Gastroesophageal sphincter (tissue), 4 donors: Measurements from ENCODE around the gene NEUROG1. TPM values are rescaled to one million over a fixed set of nuclear protein-coding genes. Genes with fewer than 3 reads are reported as not detected.
"Not testable (repeated sequence)": the region's sequence is repeated elsewhere in the genome, so short reads cannot be mapped to it uniquely, and the experiment has no call there.

Source experiments
- ATAC-seq: fragments of 150-250 bp; one replicate; pipeline ENCODE4 v1.9.1; 2016; ENCODE audit warnings: mild to moderate bottlenecking, moderate library complexity
- H3K27ac ChIP-seq, 4 donors: fragments of 200-600 bp; sonication (generic) in 3 of 4; 1 replicate in 3 of 4; 2 replicates in 1 of 4; pipeline ENCODE4 v1.5.1; 2016 to 2019
- H3K27me3 ChIP-seq: fragments of 200-600 bp; sonication (generic); one replicate; pipeline ENCODE4 v1.5.1; 2019
- H3K36me3 ChIP-seq, 2 donors: fragments of 200-600 bp; sonication (generic); one replicate each; pipeline ENCODE4 v1.5.1; 2019; ENCODE audit warnings: control low read depth in 1 of 2
- H3K4me1 ChIP-seq, 3 donors: fragments of 200-600 bp; sonication (generic); 1 replicate in 2 of 3; 2 replicates in 1 of 3; pipeline ENCODE4 v1.5.1; 2016 to 2019; ENCODE audit warnings: control low read depth in 2 of 3
- H3K4me3 ChIP-seq, 2 donors: fragments of 200-600 bp; sonication (generic); one replicate each; pipeline ENCODE4 v1.5.1; 2019; ENCODE audit warnings: mild to moderate bottlenecking in 1 of 2, moderate library complexity in 1 of 2
- H3K9me3 ChIP-seq, 3 donors: fragments of 200-600 bp; sonication (generic); one replicate each; pipeline ENCODE4 v1.5.1; 2017 to 2019; ENCODE audit warnings: control low read depth in 2 of 3
- EP300 ChIP-seq: sonication (generic); formaldehyde crosslinking; IDR thresholded peaks from one replicate; pipeline ENCODE4 v1.6.1; 2017; ENCODE audit warnings: antibody characterized with exemption, mild to moderate bottlenecking
- POLR2A ChIP-seq, 2 donors: fragments of 450-650 bp; IDR thresholded peaks; one replicate each; pipeline ENCODE4 v1.6.1; 2017; ENCODE audit warnings: antibody characterized with exemption in 2 of 2, mild to moderate bottlenecking in 2 of 2, moderate library complexity in 1 of 2
- POLR2AphosphoS5 ChIP-seq: sonication (generic); formaldehyde crosslinking; IDR thresholded peaks from one replicate; pipeline ENCODE4 v1.6.1; 2017; ENCODE audit warnings: antibody characterized with exemption
- WGBS, 2 donors: methylation state at CpG; one replicate each; pipeline ENCODE4 v1.1.5; 2018; ENCODE audit warnings: low coverage in 1 of 2; 5-methylcytosine and 5-hydroxymethylcytosine counted together
- total RNA-seq, 4 donors: library from RNA; depleted of rRNA; stranded (reverse); fragments of >200 nt; gene quantifications; one replicate each; pipeline ENCODE4 v1.1.0, GENCODE V29; 2016
- TF ChIP-seq, protein P1 (sequence below), 4 experiments: fragments of 200-600 bp in 2 of 4; fragments of 450-650 bp in 2 of 4; sonication (generic) in 1 of 4; IDR thresholded peaks; one replicate each; pipeline ENCODE4 v1.5.1; 2017 to 2019; ENCODE audit warnings: antibody characterized with exemption in 4 of 4, mild to moderate bottlenecking in 2 of 4, moderate library complexity in 2 of 4

Gene NEUROG1
- total RNA-seq, 4 donors from 2014 or later, result not detected

DNA sequence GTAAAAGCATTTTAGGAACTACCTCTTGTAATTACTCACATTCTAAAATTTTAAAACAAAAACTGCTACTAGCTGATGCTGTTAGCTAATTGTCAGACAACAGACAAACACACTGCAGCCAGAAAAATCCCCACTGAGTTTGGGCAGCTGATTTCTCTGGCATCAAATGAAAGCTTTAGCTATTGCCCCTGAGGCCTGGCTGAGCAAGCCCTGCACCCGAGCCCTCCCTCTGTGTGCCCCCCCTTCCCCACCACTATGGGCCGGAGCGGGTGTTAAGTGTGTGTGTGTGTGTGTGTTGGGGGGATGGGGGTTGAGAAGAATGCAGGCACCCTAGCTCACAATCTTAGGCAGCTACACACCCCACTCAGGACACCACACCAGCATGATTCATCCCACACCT is 2.4 kb downstream of the NEUROG1 start:
- H3K27me3 ChIP-seq, result peaks cover 100% of the 10 kb centered on the region
- no peak for ATAC-seq
- peaks cover 0 to 11% (median 0%) of the 10 kb centered on the region in 3 donors for H3K9me3 ChIP-seq
- TF ChIP-seq POLR2A (IDR thresholded peaks at IDR 0.05), result no peak
- no peak for TF ChIP-seq EP300
- TF ChIP-seq, protein P1, sequence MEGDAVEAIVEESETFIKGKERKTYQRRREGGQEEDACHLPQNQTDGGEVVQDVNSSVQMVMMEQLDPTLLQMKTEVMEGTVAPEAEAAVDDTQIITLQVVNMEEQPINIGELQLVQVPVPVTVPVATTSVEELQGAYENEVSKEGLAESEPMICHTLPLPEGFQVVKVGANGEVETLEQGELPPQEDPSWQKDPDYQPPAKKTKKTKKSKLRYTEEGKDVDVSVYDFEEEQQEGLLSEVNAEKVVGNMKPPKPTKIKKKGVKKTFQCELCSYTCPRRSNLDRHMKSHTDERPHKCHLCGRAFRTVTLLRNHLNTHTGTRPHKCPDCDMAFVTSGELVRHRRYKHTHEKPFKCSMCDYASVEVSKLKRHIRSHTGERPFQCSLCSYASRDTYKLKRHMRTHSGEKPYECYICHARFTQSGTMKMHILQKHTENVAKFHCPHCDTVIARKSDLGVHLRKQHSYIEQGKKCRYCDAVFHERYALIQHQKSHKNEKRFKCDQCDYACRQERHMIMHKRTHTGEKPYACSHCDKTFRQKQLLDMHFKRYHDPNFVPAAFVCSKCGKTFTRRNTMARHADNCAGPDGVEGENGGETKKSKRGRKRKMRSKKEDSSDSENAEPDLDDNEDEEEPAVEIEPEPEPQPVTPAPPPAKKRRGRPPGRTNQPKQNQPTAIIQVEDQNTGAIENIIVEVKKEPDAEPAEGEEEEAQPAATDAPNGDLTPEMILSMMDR (IDR thresholded peaks at IDR 0.05), result no peak
- TF ChIP-seq POLR2AphosphoS5, result no peak
- H3K27ac ChIP-seq, result no peak overlapping the region
- WGBS, 2 donors, result 0 to 17% methylated on average over 2 of the region's 3 CpGs
- no peaks in the 10 kb centered on the region for H3K36me3 ChIP-seq
- no peak overlapping the region for H3K4me3 ChIP-seq
- H3K4me1 ChIP-seq, result peaks cover 0 to 22% (median 4%) of the 10 kb centered on the region in 3 donors

DNA sequence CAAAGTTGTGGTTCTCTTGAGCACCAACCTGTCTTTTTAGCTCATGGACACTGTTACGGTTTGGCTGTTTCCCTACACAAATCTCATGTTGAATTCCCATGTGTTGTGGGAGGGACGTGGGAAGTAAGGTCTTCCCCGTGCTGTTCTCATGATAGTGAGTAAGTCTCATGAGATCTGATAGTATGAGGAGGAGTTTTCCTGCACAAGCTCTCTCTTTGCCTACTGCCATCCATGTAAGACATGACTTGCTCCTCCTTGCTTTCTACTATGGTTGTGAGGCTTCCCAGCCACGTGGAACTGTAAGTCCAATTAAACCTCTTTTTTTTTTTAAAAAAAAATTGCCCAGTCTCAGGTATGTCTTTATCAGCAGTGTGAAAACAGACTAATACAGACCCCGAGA is 6.2 kb downstream of the NEUROG1 start:
- H3K27ac ChIP-seq, H3K4me3 ChIP-seq, H3K9me3 ChIP-seq, H3K36me3 ChIP-seq, ATAC-seq, H3K4me1 ChIP-seq: not testable (repeated sequence)
- WGBS, 2 donors, result 61 to 74% methylated on average over 4 to 5 of the region's 5 CpGs
- H3K27me3 ChIP-seq, result peaks cover 85% of the 10 kb centered on the region

DNA sequence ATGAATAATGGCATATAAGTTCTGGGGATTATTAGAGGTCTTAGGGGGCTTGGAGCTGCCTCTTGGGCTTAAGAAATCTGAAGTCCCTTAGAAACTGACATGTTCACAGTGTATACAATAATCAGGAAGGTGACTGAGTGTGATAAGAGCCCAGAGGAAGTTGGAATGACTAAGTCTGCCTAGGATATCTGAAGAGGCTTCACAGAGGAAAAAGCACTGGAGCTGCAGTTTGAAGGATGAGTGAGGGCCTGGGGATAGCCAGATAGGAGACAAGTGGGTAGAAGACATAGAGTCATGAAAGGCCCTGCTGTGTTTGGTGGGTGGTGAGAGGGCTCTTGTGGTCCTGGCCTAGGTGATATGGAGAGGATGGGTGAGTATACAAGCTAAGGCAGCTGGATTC is 8.8 kb downstream of the NEUROG1 start:
- ATAC-seq, result no peak
- Histone ChIP-seq H3K36me3 (no peaks in the 10 kb centered on the region), H3K9me3 (no peaks in the 10 kb centered on the region), H3K4me1 (no peaks in the 10 kb centered on the region), H3K4me3 (no peak overlapping the region), H3K27me3 (peaks cover 75% of the 10 kb centered on the region), H3K27ac (no peak overlapping the region)
- TF ChIP-seq POLR2A (IDR thresholded peaks at IDR 0.05) (no peak), POLR2AphosphoS5 (no peak), EP300 (no peak)
- TF ChIP-seq, protein P1 (IDR thresholded peaks at IDR 0.05), result no peak

DNA sequence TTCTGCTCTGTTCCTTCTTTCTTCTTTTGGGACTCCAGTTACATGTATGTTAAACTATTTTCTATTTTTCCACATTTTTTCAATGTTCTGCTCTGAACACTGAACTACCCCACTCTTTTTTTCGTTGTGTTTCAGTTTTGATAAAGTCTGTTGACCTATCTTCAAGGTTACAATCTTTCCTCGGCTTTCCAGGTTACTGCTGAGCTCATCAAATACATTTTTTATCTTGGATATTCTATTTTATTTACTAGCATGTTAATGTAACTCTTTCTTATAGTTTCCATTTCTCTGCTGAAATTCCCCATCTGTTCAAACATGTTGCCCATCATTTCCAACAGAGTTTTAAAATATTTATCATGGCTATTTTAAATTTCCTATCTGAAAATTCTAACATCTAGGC is 13.8 kb downstream of the NEUROG1 start:
- H3K4me1 ChIP-seq, result no peaks in the 10 kb centered on the region
- H3K27me3 ChIP-seq, result peaks cover 39% of the 10 kb centered on the region
- 31 to 43% methylated on average over 1 to 2 of the region's 2 CpGs for WGBS, 2 donors
- no peaks in the 10 kb centered on the region for H3K36me3 ChIP-seq
- TF ChIP-seq POLR2A (IDR thresholded peaks at IDR 0.05), result no peak
- no peak for TF ChIP-seq POLR2AphosphoS5
- TF ChIP-seq EP300, result no peak
- TF ChIP-seq, protein P1 (IDR thresholded peaks at IDR 0.05), result no peak
- no peaks in the 10 kb centered on the region for H3K9me3 ChIP-seq
- no peak for ATAC-seq
- H3K27ac ChIP-seq, result no peak overlapping the region
- H3K4me3 ChIP-seq, result no peak overlapping the region

DNA sequence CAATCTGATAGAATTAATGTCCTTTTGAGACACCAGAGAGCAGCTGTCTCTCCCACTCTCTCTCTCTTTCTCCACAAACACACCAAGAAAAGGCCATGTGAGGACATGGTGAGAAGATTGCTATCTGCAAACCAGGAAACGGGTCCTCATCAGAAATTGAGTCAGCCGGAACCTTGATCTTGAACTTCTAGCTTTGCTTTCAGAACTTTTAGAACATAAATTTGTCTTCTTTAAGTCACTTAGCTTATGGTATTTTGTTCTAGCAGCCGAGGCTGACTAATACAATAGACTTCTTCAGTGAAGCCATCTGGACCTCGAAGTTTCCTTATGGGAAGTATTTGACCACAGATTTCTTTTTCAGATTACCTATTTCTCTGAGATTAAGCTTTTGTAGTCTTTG is 18.1 kb downstream of the NEUROG1 start:
- Histone ChIP-seq H3K27ac (no peak overlapping the region), H3K4me3 (no peak overlapping the region), H3K4me1 (no peaks in the 10 kb centered on the region), H3K36me3 (no peaks in the 10 kb centered on the region), H3K27me3 (peaks cover 10% of the 10 kb centered on the region), H3K9me3 (peaks cover 0 to 22% (median 0%) of the 10 kb centered on the region in 3 donors)
- WGBS, 2 donors, result 84 to 86% methylated on average over 4 of the region's 4 CpGs
- no peak for ATAC-seq
- TF ChIP-seq POLR2A (IDR thresholded peaks at IDR 0.05) (no peak), EP300 (no peak), POLR2AphosphoS5 (no peak)
- TF ChIP-seq, protein P1 (IDR thresholded peaks at IDR 0.05), result no peak
